Breast epithelium (tissue), 4 donors: ENCODE data around the gene ATP1A4. TPM values are rescaled to one million over a fixed set of nuclear protein-coding genes. Genes with fewer than 3 reads are reported as not detected.

Experiments used
- DNase-seq, 2 donors: peaks; one replicate each; pipeline ENCODE4 v3.0.0-alpha.2; 2019; ENCODE audit warnings: low spot score in 2 of 2
- H3K27ac ChIP-seq, 2 donors: fragments of 200-600 bp; sonication (generic) in 1 of 2; one replicate each; pipeline ENCODE4 v1.5.1; 2016 to 2019; ENCODE audit warnings: mild to moderate bottlenecking in 1 of 2
- H3K27me3 ChIP-seq, 2 donors: fragments of 200-600 bp; sonication (generic) in 1 of 2; one replicate each; pipeline versions ENCODE4 v1.5.1 to v1.6.0; 2017 to 2019; ENCODE audit warnings: control low read depth in 1 of 2, mild to moderate bottlenecking in 1 of 2
- H3K36me3 ChIP-seq: fragments of 200-600 bp; one replicate; pipeline ENCODE4 v1.5.1; 2019
- H3K4me1 ChIP-seq, 2 donors: fragments of 200-600 bp; sonication (generic); one replicate each; pipeline ENCODE4 v1.5.1; 2016 to 2019; ENCODE audit warnings: control low read depth in 1 of 2
- H3K4me3 ChIP-seq, 3 donors: fragments of 200-600 bp; sonication (generic); 1 replicate in 2 of 3; 2 replicates in 1 of 3; pipeline ENCODE4 v1.5.1; 2016 to 2019; ENCODE audit warnings: mild to moderate bottlenecking in 3 of 3, moderate library complexity in 2 of 3
- H3K9me3 ChIP-seq, 2 donors: fragments of 200-600 bp; sonication (generic) in 1 of 2; one replicate each; pipeline ENCODE4 v1.5.1; 2016 to 2019; ENCODE audit warnings: control low read depth in 1 of 2
- POLR2A ChIP-seq: fragments of 450-650 bp; IDR thresholded peaks from one replicate; pipeline ENCODE4 v1.6.1; 2016; ENCODE audit warnings: antibody characterized with exemption, mild to moderate bottlenecking, moderate library complexity
- POLR2AphosphoS5 ChIP-seq, 3 donors: sonication (generic); formaldehyde crosslinking; IDR thresholded peaks; one replicate each; pipeline ENCODE4 v1.6.1; 2017; ENCODE audit warnings: antibody characterized with exemption in 3 of 3
- intact Hi-C: fragments of 100-400 bp; cut with DNase I; formaldehyde crosslinking; loops from one replicate; pipeline ENCODE4 v1.15.1; 2023; ENCODE audit warnings: low total_unique reads
- total RNA-seq, 3 donors: library from RNA; depleted of rRNA; stranded (reverse); fragments of >200 nt; gene quantifications; one replicate each; pipeline ENCODE4 v1.1.0, GENCODE V29; 2016
- TF ChIP-seq, protein P1 (sequence below), 3 donors: fragments of 450-650 bp; IDR thresholded peaks; one replicate each; pipeline ENCODE4 v1.5.1; 2016 to 2017; ENCODE audit warnings: antibody characterized with exemption in 3 of 3, mild to moderate bottlenecking in 3 of 3, moderate library complexity in 3 of 3

The ATP1A4 gene
- total RNA-seq, 3 donors from 2014 or later = 4.5 TPM; not detected in 2

- H3K9me3 ChIP-seq = no peaks in the 10 kb centered on the region
- H3K36me3 ChIP-seq = no peaks in the 10 kb centered on the region
- no peak overlapping the region for H3K27ac ChIP-seq
- intact Hi-C loops = no loop called here
- H3K4me1 ChIP-seq = no peaks in the 10 kb centered on the region
- H3K27me3 ChIP-seq = no peaks in the 10 kb centered on the region
- TF ChIP-seq POLR2A (no peak), POLR2AphosphoS5 (IDR thresholded peaks at IDR 0.05) (no peak)
- TF ChIP-seq, protein P1, sequence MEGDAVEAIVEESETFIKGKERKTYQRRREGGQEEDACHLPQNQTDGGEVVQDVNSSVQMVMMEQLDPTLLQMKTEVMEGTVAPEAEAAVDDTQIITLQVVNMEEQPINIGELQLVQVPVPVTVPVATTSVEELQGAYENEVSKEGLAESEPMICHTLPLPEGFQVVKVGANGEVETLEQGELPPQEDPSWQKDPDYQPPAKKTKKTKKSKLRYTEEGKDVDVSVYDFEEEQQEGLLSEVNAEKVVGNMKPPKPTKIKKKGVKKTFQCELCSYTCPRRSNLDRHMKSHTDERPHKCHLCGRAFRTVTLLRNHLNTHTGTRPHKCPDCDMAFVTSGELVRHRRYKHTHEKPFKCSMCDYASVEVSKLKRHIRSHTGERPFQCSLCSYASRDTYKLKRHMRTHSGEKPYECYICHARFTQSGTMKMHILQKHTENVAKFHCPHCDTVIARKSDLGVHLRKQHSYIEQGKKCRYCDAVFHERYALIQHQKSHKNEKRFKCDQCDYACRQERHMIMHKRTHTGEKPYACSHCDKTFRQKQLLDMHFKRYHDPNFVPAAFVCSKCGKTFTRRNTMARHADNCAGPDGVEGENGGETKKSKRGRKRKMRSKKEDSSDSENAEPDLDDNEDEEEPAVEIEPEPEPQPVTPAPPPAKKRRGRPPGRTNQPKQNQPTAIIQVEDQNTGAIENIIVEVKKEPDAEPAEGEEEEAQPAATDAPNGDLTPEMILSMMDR (IDR thresholded peaks at IDR 0.05) = no peak
- DNase-seq = no peak
- no peak overlapping the region for H3K4me3 ChIP-seq
Observed at GRCh38 chr1:160146107-160146506, 5.3 kb upstream of the ATP1A4 start.

DNA sequence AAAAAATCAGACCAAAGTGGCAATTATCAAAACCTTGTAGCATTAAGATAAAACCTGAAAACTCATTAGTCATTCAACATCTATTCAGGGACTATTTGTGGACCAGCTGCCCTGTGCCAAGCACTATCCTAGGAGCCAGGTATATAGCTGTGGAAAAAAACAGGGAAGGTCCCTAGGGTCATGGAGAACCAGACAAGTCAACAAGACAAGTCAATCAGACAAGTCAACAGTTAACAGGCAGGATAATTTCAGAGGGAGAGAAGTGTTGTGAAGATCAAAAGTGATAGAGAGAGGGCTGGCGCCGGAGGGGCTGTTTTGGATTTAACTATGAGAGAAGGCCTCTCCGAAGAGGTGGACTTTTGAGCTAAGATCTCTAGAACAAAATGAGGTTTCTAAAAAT lies 3.3 kb upstream of the ATP1A4 start:
- no peak overlapping the region for H3K27ac ChIP-seq
- TF ChIP-seq POLR2AphosphoS5 (IDR thresholded peaks at IDR 0.05) (no peak), POLR2A (no peak)
- TF ChIP-seq, protein P1 (IDR thresholded peaks at IDR 0.05) = no peak

GRCh38 chr1:160149233-160149632 lies 2.2 kb upstream of the ATP1A4 start:
- Histone ChIP-seq H3K4me3 (no peak overlapping the region), H3K4me1 (no peaks in the 10 kb centered on the region), H3K27ac (no peak overlapping the region), H3K9me3 (no peaks in the 10 kb centered on the region), H3K27me3 (no peaks in the 10 kb centered on the region), H3K36me3 (no peaks in the 10 kb centered on the region)
- intact Hi-C loops = no loop called here
- DNase-seq = no peak
- TF ChIP-seq POLR2AphosphoS5 (IDR thresholded peaks at IDR 0.05) (no peak), POLR2A (no peak)
- TF ChIP-seq, protein P1 (IDR thresholded peaks at IDR 0.05) = no peak

More for the DNA sequence above, 3.3 kb upstream of the ATP1A4 start:
- no peak overlapping the region for H3K4me3 ChIP-seq
- intact Hi-C loops = no loop called here
- no peak for DNase-seq
- H3K27me3 ChIP-seq = no peaks in the 10 kb centered on the region
- H3K36me3 ChIP-seq = no peaks in the 10 kb centered on the region
- H3K9me3 ChIP-seq = no peaks in the 10 kb centered on the region
- H3K4me1 ChIP-seq = no peaks in the 10 kb centered on the region

- H3K4me1 ChIP-seq = no peaks in the 10 kb centered on the region
- no peaks in the 10 kb centered on the region for H3K36me3 ChIP-seq
- no peaks in the 10 kb centered on the region for H3K9me3 ChIP-seq
- no peak for DNase-seq
- H3K27me3 ChIP-seq = no peaks in the 10 kb centered on the region
- H3K4me3 ChIP-seq = no peak overlapping the region
- TF ChIP-seq, protein P1 (IDR thresholded peaks at IDR 0.05) = no peak
- no peak for TF ChIP-seq POLR2A
- TF ChIP-seq POLR2AphosphoS5 (IDR thresholded peaks at IDR 0.05) = no peak
- no peak overlapping the region for H3K27ac ChIP-seq
- intact Hi-C loops = no loop called here
Observed at GRCh38 chr1:160149716-160150115, 1.7 kb upstream of the ATP1A4 start.

- H3K4me1 ChIP-seq = no peaks in the 10 kb centered on the region
- DNase-seq = no peak
- intact Hi-C loops = no loop called here
- no peaks in the 10 kb centered on the region for H3K36me3 ChIP-seq
- no peak overlapping the region for H3K4me3 ChIP-seq
- H3K27me3 ChIP-seq = no peaks in the 10 kb centered on the region
- no peak overlapping the region for H3K27ac ChIP-seq
- H3K9me3 ChIP-seq = no peaks in the 10 kb centered on the region
- TF ChIP-seq, protein P1 (IDR thresholded peaks at IDR 0.05) = no peak
- TF ChIP-seq POLR2AphosphoS5 (IDR thresholded peaks at IDR 0.05) = no peak
Observed at GRCh38 chr1:160154790-160155189, 3.4 kb downstream of the ATP1A4 start.
